C4-2B (cell line): Measurements from ENCODE around the gene TTF1.

Experiments
- H3K27ac ChIP-seq: fragments of 450-650 bp; 2 replicates; pipeline ENCODE4 v1.5.1; 2017
- ZFX ChIP-seq: fragments of 450-650 bp; IDR thresholded peaks from 2 replicates; pipeline ENCODE4 v1.6.1; 2017
- TF ChIP-seq, protein P1 (sequence below): fragments of 450-650 bp; conservative IDR thresholded peaks from 2 replicates; pipeline ENCODE4 v1.5.1; 2017; ENCODE audit warnings: mild to moderate bottlenecking

TTF1 gene

DNA sequence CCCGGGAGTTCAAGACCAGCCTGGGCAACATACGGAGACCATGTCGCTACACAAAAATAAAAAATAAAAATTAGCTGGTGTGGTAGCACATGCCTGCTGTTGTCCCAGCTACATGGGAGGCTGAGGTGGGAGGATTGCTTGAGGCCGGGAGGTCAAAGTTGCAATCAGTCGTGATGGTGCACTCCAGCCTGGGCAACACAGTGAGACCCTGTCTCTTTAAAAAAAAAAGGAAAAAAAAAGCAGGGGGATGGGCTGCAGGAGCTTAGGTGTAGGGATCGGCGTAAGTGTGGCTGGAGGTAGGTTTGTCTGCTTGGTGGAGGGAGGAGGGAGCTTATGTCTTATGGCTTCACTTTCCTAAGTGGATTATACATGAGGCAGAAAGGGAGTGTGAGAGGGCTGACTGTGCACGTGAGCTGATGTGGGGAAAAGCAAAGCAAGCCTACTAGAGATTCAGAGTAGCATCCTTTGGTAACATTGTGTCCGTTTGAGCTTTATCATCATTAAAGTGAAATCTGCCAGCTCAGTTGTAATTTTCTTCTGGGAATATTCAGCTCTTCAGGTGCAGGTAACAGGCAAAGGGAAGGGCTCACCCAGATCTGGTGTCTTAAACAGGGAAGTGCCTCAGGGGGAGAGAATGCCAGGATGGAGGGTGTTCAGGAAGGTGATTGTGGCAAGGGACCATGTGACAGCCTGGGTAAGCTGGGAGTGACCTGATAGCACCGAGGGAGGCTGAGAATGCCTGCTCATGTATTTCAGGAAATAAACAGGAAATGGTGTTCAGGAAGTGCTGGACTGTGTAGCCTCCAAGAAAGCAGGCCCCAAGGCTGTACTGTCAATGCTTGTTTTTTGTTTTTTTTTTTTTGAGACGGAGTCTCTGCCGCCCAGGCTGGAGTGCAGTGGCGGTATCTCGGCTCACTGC, 34.2 kb downstream of the TTF1 start:
- no peak overlapping the region; the same call in 1 of the 2 replicates for H3K27ac ChIP-seq
- TF ChIP-seq ZFX = no peak
- TF ChIP-seq, protein P1, sequence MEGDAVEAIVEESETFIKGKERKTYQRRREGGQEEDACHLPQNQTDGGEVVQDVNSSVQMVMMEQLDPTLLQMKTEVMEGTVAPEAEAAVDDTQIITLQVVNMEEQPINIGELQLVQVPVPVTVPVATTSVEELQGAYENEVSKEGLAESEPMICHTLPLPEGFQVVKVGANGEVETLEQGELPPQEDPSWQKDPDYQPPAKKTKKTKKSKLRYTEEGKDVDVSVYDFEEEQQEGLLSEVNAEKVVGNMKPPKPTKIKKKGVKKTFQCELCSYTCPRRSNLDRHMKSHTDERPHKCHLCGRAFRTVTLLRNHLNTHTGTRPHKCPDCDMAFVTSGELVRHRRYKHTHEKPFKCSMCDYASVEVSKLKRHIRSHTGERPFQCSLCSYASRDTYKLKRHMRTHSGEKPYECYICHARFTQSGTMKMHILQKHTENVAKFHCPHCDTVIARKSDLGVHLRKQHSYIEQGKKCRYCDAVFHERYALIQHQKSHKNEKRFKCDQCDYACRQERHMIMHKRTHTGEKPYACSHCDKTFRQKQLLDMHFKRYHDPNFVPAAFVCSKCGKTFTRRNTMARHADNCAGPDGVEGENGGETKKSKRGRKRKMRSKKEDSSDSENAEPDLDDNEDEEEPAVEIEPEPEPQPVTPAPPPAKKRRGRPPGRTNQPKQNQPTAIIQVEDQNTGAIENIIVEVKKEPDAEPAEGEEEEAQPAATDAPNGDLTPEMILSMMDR = no peak

DNA sequence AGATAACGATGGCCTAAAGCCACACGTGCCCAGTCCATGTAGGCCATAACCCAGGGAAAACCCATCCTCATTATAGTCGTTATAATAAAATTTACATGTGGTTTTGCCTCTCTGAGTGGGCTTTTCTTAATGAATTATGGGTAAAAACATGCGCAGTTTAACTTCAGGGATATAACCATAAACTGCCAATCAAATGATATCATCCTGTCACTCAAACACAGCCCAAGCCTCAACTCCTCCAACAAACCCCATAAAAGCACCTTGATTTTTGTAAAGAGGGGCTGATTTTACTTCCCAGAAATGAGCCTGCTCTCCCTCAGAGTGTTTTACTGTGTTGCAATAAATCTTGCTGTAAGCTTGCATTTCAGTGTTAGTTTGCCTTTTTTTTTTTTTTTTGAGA, 36.0 kb downstream of the TTF1 start:
- TF ChIP-seq, protein P1 = no peak
- no peak for TF ChIP-seq ZFX

DNA sequence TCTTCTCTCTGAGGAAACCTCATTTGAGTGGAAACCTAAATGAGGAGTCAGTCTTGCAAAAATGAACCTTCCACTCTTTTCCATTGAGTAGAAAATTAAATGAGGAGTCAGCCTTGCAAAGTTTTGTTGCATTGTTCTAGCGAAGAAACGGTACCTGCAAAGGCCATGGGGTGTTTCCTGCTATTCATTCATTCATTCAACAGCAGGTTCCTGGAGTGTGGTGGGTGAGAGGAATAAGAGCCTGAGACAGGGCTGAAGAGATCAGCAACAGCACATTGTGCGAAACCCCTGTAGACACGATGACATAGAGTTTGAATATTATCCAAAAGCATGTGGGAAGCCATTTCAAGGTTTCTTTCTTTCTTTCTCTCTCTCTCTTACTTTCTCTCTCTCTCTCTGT, 37.2 kb downstream of the TTF1 start:
- TF ChIP-seq ZFX = no peak
- TF ChIP-seq, protein P1 = no peak

More for the DNA sequence above, 36.0 kb downstream of the TTF1 start:
- H3K27ac ChIP-seq = no peak overlapping the region

DNA sequence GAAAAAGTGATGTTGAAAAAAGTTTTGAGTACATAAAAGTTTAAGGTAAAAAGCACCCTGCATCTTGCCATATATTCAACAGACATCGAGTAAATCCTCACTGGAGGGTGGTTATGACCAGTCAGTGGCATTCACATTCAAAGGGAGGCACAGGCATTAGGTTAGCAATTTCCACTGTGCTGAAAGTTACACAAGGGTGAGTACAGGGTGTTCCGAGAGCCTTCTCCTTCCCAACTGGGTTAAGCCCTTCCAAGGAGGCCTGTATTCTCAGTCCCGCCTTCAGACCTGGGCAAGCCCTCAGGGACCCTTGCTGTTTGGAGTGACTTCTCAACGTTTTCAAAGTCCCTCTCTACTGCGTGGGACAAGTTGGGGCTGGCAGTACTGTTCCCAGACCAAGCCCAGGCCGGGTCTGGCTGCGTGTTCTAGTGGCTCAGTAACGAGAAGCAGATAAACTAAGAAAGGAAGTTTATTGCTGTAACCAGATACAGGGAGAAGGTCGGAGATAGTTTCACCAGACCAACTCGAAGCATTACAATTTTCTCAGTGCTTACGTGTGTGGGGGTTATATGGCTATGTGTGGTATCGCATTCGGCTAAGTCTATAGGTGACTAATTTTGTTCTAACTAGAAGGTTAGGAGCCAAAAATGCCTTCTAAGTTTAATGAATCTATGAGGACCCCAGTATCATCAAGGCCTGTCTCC, 38.9 kb downstream of the TTF1 start:
- no peak overlapping the region for H3K27ac ChIP-seq
- TF ChIP-seq, protein P1 = no peak
- TF ChIP-seq ZFX = no peak

More for the DNA sequence above, 37.2 kb downstream of the TTF1 start:
- no peak overlapping the region for H3K27ac ChIP-seq

DNA sequence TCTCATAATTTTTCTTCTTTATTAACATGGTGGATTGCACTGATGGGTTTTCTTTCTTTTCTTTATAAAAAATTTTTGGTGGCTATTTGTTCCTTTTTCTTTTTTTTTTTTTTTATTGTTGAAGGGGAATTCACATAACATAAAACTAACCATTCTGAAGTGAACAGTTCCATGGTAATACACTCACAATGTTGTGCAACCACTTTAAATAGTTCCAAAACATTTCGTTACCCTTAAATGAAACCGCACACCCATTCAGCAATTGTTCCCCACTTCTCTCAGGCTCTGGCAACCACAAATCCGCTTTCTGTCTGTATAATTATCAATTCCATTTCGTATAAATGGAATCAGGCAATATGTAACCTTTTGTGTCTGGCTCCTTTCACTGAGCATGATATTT, 40.2 kb downstream of the TTF1 start:
- no peak for TF ChIP-seq ZFX
- TF ChIP-seq, protein P1 = no peak
- no peak overlapping the region for H3K27ac ChIP-seq

DNA sequence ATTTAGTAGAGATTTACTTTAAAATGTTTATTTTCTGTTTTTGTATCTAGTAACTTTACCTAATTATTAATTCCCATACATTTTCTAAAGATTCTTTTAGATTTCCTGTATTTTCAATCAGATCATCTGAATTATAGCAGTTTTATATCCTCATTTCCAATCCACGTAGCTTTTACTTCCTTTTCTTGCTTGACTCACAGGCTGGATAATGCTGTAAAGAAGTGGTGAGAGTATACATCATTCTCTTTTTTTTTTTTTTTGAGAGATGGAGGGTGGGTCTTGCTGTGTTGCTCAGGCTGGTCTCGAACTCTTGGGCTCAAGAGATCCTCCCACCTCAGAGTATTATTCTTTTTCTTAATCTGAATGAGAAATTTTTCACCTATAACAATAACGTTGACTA, 40.7 kb downstream of the TTF1 start:
- H3K27ac ChIP-seq = no peak overlapping the region
- no peak for TF ChIP-seq ZFX
- TF ChIP-seq, protein P1 = no peak

DNA sequence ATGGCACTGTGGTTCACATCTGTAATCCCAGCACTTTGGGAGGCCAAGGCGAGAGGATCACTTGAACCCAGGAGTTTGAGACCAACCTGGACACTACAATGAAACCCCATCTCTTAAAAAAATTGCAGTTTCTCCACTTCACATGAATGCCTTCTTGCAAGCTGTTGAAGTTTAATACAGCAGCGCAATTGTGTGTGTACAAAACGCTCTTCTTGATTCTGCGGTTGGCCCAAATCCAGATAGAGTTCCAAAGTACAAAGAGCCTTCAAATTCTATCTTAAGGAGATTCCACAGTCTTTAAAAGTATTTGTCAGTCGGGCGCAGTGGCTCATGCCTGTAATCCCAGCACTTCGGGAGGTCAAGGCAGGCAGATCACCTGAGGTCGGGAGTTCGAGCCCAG, 42.6 kb downstream of the TTF1 start:
- no peak overlapping the region for H3K27ac ChIP-seq
- TF ChIP-seq, protein P1 = no peak
- TF ChIP-seq ZFX = no peak
